ENCODE measurements around the gene ATP5F1E. TPM values are rescaled to one million over a fixed set of nuclear protein-coding genes. Genes with fewer than 3 reads are reported as not detected.

Gene ATP5F1E
- total and polyA plus RNA-seq, 9 of the 15 experiments (the other 6 are each of a cell fraction or from before 2014, with no cell fraction given) = 60.3 to 162 (median 113) TPM

GRCh38 chr20:59020938-59021551 is 11.1 kb downstream of the ATP5F1E start (continued):
- TF ChIP-seq, protein P1, sequence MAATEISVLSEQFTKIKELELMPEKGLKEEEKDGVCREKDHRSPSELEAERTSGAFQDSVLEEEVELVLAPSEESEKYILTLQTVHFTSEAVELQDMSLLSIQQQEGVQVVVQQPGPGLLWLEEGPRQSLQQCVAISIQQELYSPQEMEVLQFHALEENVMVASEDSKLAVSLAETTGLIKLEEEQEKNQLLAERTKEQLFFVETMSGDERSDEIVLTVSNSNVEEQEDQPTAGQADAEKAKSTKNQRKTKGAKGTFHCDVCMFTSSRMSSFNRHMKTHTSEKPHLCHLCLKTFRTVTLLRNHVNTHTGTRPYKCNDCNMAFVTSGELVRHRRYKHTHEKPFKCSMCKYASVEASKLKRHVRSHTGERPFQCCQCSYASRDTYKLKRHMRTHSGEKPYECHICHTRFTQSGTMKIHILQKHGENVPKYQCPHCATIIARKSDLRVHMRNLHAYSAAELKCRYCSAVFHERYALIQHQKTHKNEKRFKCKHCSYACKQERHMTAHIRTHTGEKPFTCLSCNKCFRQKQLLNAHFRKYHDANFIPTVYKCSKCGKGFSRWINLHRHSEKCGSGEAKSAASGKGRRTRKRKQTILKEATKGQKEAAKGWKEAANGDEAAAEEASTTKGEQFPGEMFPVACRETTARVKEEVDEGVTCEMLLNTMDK (IDR thresholded peaks at IDR 0.05; ENCODE audit: borderline replicate concordance, insufficient read depth, low read depth, low read length, poor library complexity, severe bottlenecking) = no peak
- TF ChIP-seq NCOA1 (IDR thresholded peaks at IDR 0.05; ENCODE audit: low read depth) (peak; percentile 83; the same call in 1 of the 2 replicates), RBM22 (IDR thresholded peaks at IDR 0.05; ENCODE audit: low read depth, low read length, poor library complexity, severe bottlenecking) (no peak), POLR2AphosphoS2 (IDR thresholded peaks at IDR 0.05; ENCODE audit: low read length) (peak; percentile 62; the same call in 1 of the 2 replicates), MTA1 (IDR thresholded peaks at IDR 0.05; ENCODE audit: borderline replicate concordance) (peak; percentile 59; the same call in 1 of the 2 replicates), CREM (IDR thresholded peaks at IDR 0.05; ENCODE audit: low read depth) (peak; percentile 71), HDAC1 (IDR thresholded peaks at IDR 0.05) (peak; percentile 18 to 77; a peak in 1 of 4 replicates), EP300 (IDR thresholded peaks at IDR 0.05; ENCODE audit: low read length) (peak; percentile 96), LCOR (CRISPR knock-in tag; IDR thresholded peaks at IDR 0.05) (peak; percentile 21; the same call in 1 of the 2 replicates), CHD7 (IDR thresholded peaks at IDR 0.05; ENCODE audit: low read depth, low read length) (no peak), TAL1 (IDR thresholded peaks at IDR 0.05) (peak; percentile 98), NFYB (IDR thresholded peaks at IDR 0.05; ENCODE audit: extremely low read depth, insufficient read length) (no peak), PHF20 (IDR thresholded peaks at IDR 0.05; ENCODE audit: partially characterized antibody) (no peak), ZNF644 (tag; IDR thresholded peaks at IDR 0.05; ENCODE audit: low read depth) (no peak)
